ENCODE measurements around the gene RNASE8. TPM values are rescaled to one million over a fixed set of nuclear protein-coding genes. Genes with fewer than 3 reads are reported as not detected.
"Not testable (repeated sequence)": the region's sequence is repeated elsewhere in the genome, so short reads cannot be mapped to it uniquely, and the experiment has no call there.

RNASE8 gene
- total RNA-seq, result not detected

- DNase-seq, result no peak
These were observed at the start of gene RNASE8 for GRCh38 chr14:21057803-21058675. TSS of gene RNASE8 (plus strand) at chr14:21057822. CDS start at chr14:21057893, 71 bp downstream.

GRCh38 chr14:21009721-21010120 lies 47.9 kb upstream of the RNASE8 start:
- DNase-seq, result not testable (repeated sequence)

- no peak for DNase-seq
These were observed 46.5 kb upstream of the RNASE8 start for GRCh38 chr14:21011136-21011535.

- peak; percentile 85 for DNase-seq
These were observed 42.8 kb upstream of the RNASE8 start for GRCh38 chr14:21014761-21015190.

GRCh38 chr14:21015312-21015711 lies 42.3 kb upstream of the RNASE8 start:
- no peak for DNase-seq

GRCh38 chr14:21016413-21017190 lies 41.0 kb upstream of the RNASE8 start:
- DNase-seq, result no peak

GRCh38 chr14:21017528-21018245 lies 39.9 kb upstream of the RNASE8 start:
- no peak for DNase-seq

GRCh38 chr14:21018286-21018685 lies 39.3 kb upstream of the RNASE8 start:
- DNase-seq, result no peak

GRCh38 chr14:21018781-21019180 lies 38.8 kb upstream of the RNASE8 start:
- DNase-seq, result no peak

- no peak for DNase-seq
These were observed 38.3 kb upstream of the RNASE8 start for GRCh38 chr14:21019366-21019765.

- DNase-seq, result no peak
These were observed 36.6 kb upstream of the RNASE8 start for GRCh38 chr14:21020977-21021545.

GRCh38 chr14:21022686-21023085 lies 34.9 kb upstream of the RNASE8 start:
- DNase-seq, result no peak

- no peak for DNase-seq
These were observed 34.4 kb upstream of the RNASE8 start for GRCh38 chr14:21023174-21023573.

GRCh38 chr14:21023817-21024584 lies 33.6 kb upstream of the RNASE8 start:
- no peak for DNase-seq

- peak; percentile 69 for DNase-seq
These were observed 32.8 kb upstream of the RNASE8 start, which contains the start of gene NDRG2 for GRCh38 chr14:21024585-21025370. TSS of gene NDRG2 (minus strand) at chr14:21025061. CDS start at chr14:21023315, 1,746 bp downstream.

- DNase-seq, result no peak
These were observed 32.0 kb upstream of the RNASE8 start for GRCh38 chr14:21025371-21026273.

GRCh38 chr14:21026274-21026987 lies 31.2 kb upstream of the RNASE8 start:
- DNase-seq, result no peak

GRCh38 chr14:21026988-21027315 lies 30.7 kb upstream of the RNASE8 start:
- no peak for DNase-seq

- no peak for DNase-seq
These were observed 27.7 kb upstream of the RNASE8 start, which contains the start of gene TPPP2 for GRCh38 chr14:21029917-21030316. TSS of gene TPPP2 (plus strand) at chr14:21030217. CDS start at chr14:21030582, 365 bp downstream.
